ENCODE measurements around the gene TFPI2. TPM values are rescaled to one million over a fixed set of nuclear protein-coding genes. Genes with fewer than 3 reads are reported as not detected.

TFPI2 gene
- total RNA-seq, 1 donor = 97.3 TPM

DNA sequence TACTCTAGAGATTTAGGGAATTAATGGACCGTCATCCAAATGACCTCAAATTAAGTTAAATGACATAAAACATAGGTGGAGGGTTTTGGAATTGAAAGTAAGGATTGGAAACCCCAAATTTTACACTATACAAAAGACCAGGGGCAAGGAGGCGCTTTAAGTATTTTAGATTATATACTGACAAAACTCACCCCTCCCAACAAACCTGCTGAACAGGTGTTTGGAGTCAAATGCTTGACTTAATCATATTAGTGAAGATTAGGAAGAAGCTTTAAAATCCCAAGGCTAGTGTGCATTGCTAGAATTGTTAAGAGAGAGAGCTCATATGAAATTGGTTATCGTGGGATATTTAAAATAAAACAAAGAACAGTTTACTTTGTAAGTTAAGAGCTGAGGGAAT lies 15.7 kb upstream of the TFPI2 start, which contains the start of gene GNGT1:
Gene GNGT1, plus strand, starts transcription at position 301 of the 400 bp plus-strand sequence. CDS start 180 bp downstream, outside the sequence.
- H3K4me3 ChIP-seq (ENCODE audit: low read depth, low read length) = no peak within 1 kb of the TSS
- TF ChIP-seq, protein P1, sequence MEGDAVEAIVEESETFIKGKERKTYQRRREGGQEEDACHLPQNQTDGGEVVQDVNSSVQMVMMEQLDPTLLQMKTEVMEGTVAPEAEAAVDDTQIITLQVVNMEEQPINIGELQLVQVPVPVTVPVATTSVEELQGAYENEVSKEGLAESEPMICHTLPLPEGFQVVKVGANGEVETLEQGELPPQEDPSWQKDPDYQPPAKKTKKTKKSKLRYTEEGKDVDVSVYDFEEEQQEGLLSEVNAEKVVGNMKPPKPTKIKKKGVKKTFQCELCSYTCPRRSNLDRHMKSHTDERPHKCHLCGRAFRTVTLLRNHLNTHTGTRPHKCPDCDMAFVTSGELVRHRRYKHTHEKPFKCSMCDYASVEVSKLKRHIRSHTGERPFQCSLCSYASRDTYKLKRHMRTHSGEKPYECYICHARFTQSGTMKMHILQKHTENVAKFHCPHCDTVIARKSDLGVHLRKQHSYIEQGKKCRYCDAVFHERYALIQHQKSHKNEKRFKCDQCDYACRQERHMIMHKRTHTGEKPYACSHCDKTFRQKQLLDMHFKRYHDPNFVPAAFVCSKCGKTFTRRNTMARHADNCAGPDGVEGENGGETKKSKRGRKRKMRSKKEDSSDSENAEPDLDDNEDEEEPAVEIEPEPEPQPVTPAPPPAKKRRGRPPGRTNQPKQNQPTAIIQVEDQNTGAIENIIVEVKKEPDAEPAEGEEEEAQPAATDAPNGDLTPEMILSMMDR (IDR thresholded peaks at IDR 0.05; ENCODE audit: insufficient read depth, low read length) = no peak
- DNase-seq (ENCODE audit: low read depth) = no peak

DNA sequence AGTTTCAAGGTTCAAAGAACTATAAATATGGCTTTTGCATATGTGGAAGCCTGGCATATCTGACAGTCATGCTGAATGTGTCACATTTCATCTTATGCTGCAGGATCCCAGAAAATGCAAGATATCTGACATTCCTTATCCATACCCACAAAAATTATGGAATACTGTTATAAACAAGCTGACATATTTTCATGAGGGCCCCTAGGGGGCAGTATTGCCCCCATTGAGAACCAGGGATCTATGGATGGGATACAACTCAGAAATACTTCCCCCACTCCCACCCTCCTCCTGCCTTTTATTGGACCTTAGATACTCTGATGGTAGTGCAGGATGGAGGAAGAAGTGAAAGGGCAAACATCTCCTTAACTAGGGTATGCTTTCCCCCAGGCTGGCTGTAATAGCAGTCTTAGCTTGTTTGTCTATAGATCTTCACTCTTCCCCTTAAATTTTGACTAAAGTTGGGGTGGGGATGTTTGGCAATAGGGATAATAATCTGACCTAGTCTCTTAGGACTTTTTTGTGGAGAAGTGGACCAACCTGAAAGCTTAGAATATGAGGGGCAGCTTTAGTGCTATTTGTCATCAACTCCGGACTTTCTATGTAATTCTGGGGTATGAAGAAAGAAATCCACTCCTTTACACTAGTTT lies 12.3 kb upstream of the TFPI2 start:
- TF ChIP-seq, protein P1 (IDR thresholded peaks at IDR 0.05; ENCODE audit: insufficient read depth, low read length) = peak; percentile 83
- no peak overlapping the region for H3K4me3 ChIP-seq (ENCODE audit: low read depth, low read length)
- peak; percentile 77 for DNase-seq (ENCODE audit: low read depth)

DNA sequence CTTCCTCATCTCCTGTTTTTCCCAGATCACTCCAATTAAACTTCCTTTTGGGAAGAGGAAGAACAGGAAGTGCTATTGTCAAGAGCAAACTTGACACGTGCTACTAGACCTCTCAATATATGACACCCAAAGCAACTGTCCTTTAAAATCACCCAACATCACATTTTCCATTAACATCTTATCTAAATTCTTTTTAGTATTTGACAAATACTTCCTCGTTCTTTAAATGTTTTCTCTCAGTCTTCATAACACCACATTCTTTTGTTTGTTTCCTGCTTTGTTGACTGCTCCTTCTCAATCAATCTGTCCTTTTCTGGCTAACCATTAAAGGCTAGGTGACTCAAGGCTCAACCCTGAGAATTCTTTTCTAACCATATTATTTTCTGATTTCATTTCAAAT lies 7.1 kb upstream of the TFPI2 start:
- DNase-seq (ENCODE audit: low read depth) = no peak
- TF ChIP-seq, protein P1 (IDR thresholded peaks at IDR 0.05; ENCODE audit: insufficient read depth, low read length) = no peak
- H3K4me3 ChIP-seq (ENCODE audit: low read depth, low read length) = no peak overlapping the region

DNA sequence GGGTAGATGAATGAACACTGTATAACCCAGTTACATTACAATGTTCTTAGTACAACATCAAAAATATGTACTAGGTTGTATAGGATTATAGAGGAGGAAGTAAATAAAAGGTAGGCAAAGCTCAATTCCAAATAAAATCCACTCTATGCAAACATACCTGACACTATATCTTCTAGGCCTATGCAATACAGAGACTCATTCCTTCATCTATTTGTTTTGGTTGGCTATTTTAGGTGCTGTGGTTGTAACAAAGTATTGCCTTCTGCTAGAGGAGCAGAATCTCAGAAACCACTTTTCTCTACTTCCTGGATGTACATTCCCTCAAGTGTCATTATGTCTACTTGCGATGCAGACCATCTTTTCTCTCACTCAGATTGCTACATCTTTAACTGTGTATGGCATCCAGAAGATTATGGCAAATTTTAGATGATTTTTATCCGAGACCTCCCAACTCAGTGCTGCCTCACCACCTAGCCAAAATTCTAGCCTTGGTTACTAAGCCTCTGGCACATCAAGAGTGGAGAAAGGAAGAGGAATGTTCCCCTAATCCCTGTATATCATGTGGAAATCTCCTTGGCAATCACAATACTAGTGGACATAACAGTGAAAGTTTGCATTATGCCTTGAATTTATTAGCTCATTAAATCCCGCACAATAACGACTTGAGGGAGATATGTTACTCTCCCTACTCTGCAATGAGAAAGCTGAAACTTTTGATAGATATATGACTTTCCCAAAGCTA lies 5.5 kb upstream of the TFPI2 start:
- DNase-seq (ENCODE audit: low read depth) = no peak
- H3K4me3 ChIP-seq (ENCODE audit: low read depth, low read length) = no peak overlapping the region
- TF ChIP-seq, protein P1 (IDR thresholded peaks at IDR 0.05; ENCODE audit: insufficient read depth, low read length) = no peak

DNA sequence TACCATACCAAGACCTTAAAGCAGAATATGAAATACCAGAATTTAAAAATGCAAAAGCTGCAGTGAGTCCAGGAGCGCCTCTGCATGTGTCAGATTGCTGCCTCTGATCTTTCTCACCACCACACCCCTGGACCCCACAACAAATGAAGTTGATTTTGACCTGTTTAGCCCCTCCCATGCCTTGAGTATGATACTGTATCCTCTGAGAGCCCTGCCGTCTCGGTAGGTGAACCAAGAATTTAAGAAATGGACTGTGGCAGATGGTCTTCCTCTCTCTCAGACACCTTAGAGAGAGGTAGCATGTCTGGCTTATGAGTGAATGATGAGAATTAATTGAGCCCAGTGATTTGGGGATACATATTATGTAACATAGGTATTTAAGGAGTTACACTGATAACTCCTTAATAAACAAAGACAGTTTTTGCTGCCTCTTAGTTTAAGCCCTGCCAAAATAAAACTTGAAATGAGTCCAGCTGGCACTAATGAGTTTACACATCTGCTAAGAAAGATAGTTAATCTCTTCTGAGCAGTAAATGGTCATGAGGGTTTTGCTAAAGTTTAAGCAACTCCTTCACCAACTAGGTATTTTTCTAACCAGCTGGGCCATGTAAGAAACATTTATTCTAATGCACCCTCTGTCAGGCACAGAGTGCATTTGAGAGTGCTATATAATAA lies 4.5 kb upstream of the TFPI2 start:
- H3K4me3 ChIP-seq (ENCODE audit: low read depth, low read length) = no peak overlapping the region
- DNase-seq (ENCODE audit: low read depth) = peak; percentile 70
- TF ChIP-seq, protein P1 (IDR thresholded peaks at IDR 0.05; ENCODE audit: insufficient read depth, low read length) = no peak

DNA sequence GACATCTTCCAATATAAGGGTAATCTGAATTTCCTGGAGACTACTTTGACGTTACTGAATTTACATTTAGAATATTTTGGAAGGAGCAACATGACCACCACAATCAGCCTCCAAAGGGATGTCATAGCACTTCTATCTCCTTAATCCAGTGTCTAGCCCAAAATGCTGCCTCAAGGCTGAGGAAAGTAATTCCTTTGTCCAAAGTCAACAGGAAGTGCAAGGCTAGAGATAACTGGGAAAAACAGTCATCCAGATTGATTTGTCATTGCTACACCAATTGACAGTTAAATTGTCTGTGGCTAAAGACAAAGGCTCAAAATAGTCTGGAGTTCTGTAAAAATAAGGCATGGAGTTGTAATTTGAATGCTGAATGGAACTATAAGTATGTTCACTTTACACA lies 3.9 kb upstream of the TFPI2 start:
- DNase-seq (ENCODE audit: low read depth) = peak; percentile 20
- no peak overlapping the region for H3K4me3 ChIP-seq (ENCODE audit: low read depth, low read length)
- TF ChIP-seq, protein P1 (IDR thresholded peaks at IDR 0.05; ENCODE audit: insufficient read depth, low read length) = no peak
